GM12875 (cell line): ENCODE measurements around the gene C1orf174.

Source experiments
- H3K4me3 ChIP-seq: one replicate; pipeline ENCODE4 v1.5.1; 2011; ENCODE audit warnings: low read depth, low read length, control low read depth
- TF ChIP-seq, protein P1 (sequence below): IDR thresholded peaks from 2 replicates; pipeline ENCODE4 v1.5.1; 2011; ENCODE audit warnings: low read depth, mild to moderate bottlenecking, control low read depth, inconsistent platforms, low read length, moderate library complexity, borderline replicate concordance; ENCODE audit not compliant: insufficient read depth

The C1orf174 gene

DNA sequence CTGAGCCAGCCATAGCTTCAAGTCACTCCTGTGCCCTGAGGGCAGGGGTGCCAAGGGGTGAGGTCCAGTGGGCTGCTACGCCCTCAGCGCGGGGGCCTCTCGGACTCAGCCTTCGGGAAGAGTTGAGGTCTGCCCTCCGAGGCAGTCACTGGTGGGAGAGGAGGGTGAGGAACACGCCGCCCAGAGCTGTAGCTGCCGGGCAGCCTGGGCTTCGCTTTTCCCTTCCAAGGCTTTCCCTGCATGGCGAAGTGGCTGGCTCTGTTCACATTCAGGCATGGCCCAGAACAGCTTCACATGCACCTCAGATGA is 43.0 kb upstream of the C1orf174 start:
- TF ChIP-seq, protein P1, sequence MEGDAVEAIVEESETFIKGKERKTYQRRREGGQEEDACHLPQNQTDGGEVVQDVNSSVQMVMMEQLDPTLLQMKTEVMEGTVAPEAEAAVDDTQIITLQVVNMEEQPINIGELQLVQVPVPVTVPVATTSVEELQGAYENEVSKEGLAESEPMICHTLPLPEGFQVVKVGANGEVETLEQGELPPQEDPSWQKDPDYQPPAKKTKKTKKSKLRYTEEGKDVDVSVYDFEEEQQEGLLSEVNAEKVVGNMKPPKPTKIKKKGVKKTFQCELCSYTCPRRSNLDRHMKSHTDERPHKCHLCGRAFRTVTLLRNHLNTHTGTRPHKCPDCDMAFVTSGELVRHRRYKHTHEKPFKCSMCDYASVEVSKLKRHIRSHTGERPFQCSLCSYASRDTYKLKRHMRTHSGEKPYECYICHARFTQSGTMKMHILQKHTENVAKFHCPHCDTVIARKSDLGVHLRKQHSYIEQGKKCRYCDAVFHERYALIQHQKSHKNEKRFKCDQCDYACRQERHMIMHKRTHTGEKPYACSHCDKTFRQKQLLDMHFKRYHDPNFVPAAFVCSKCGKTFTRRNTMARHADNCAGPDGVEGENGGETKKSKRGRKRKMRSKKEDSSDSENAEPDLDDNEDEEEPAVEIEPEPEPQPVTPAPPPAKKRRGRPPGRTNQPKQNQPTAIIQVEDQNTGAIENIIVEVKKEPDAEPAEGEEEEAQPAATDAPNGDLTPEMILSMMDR, result no peak
- no peak overlapping the region for H3K4me3 ChIP-seq

DNA sequence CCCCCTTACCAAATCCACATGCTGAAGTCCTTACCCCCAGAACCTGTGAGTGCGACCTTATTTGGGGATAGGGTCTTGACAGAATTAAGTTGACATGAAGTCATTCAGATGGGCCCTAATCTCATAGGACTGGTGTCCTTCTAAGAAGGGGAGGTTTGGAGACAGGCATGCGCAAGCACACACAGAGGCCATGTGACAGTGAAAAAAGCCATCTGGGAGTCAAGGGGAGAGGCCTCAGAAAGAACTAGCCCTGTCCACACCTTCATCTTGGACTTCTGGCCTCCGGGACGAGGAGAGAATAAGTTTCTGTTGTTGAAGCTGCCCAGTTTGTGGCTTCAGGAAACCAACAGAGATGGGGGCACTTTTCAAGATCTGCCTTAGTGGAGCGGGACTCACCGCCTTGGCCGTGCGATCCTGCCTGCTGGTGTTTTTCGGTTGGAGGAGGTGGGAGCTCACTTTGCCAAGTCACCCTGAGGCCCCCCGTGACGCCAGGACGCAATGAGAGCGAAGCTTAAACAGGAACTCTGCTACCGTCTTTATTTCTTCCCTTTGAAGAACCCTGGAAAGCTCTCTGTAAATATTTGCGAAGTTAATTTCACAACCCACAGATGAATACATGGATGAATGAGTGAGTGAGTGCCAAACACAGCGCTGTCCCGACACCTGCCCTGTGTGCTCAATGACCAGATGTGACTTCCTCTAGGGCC is 42.5 kb upstream of the C1orf174 start:
- H3K4me3 ChIP-seq, result no peak overlapping the region
- TF ChIP-seq, protein P1, result no peak

DNA sequence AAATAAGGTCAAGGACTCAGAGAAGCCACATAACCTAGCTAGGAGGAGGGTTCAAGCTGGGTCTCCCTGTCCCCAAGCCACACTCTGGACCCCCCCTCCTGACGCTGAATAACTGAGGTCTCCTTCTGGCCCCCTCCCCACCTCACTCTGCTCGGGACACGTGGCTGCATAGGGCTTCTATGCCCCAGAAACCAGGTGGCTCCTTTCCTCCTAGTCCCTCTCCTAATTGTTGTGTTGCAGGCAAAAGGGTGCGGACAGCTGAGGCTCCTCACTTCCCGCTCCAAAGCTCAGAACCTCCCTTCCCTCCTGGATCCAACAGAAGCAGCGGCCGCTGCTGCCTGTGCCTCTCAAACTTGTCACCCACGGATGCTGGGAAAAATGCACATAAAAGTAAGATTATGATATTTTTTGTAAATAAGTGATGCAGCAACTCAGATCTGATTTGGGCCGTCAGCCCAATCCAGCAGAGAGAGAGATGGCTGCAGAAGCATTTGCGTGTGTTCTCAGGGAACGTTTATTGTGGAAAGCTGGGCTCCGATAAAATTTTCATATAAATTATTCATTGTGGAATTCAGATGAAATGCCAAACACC is 40.8 kb upstream of the C1orf174 start:
- TF ChIP-seq, protein P1, result no peak
- no peak overlapping the region for H3K4me3 ChIP-seq

DNA sequence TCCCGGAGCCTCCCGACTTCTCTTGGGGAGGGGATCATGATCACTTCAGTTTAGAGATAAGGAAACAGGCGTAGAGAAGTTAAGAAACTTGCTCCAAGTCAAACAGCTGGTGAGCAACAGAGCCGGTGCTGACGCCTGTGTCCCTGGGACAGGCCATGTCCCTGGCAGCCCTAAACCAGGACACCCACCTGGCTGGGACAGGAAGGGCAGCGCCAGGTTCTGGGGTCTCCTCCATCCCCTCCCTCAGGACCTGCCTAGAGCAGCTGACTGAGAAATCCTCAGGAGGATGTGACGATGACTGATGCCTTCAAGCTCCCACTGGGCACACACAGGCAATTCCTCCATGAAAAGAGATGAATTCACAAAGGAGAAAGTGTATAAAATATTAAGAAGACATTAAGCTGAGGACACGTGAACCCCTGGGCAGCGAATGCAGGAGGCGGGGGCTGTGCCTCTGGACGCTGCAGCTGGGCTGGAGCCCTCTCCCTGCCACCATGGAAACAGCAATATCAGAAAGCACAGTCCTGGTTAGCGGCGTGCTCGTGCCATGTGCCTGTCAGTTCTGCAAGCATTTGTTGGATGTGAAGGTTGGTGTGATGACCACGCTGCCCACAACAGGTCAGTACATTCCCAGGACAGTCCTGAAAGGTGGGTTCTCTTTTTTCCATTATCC is 40.1 kb upstream of the C1orf174 start:
- TF ChIP-seq, protein P1, result no peak
- no peak overlapping the region for H3K4me3 ChIP-seq

DNA sequence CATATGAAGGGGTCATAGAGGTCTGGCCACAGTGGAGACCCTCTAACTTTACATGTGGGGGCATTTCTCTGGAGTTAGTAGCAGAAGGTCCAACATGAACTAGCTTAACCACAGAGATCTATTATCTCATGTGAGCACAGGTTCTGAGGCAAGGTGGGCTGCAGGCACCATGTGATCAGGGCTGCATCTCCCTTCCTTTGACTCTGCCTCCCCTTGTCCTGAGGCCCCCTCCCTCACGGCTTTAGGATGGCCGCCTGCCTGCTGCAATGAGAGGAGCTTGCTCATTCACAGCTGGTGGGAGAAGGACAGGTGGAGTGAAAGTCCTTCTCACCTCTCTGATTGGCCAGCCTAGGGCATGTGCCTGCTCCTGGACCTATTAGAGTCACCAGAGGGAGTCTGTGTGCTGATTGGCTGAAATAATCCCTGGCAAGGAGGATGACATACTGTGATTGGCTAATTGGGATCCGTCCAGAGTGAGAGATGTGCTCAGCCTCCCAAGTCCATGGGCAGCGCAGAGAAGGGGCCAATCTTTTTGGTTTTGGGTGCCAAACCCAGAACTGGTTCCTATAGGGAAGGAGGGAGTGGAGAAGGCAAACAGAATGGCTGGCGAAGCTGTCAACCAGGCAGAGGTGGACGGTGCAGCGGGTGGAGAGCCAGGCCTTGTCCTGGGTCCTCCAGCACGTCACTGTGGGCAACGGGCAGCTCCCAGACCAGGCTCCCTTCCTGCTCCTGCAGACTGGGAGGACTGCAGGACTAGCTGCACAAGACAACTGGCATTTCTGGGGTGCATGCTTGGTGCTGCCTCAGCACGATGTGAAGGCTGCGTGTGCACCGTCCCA is 39.4 kb upstream of the C1orf174 start:
- TF ChIP-seq, protein P1, result no peak
- H3K4me3 ChIP-seq, result no peak overlapping the region

DNA sequence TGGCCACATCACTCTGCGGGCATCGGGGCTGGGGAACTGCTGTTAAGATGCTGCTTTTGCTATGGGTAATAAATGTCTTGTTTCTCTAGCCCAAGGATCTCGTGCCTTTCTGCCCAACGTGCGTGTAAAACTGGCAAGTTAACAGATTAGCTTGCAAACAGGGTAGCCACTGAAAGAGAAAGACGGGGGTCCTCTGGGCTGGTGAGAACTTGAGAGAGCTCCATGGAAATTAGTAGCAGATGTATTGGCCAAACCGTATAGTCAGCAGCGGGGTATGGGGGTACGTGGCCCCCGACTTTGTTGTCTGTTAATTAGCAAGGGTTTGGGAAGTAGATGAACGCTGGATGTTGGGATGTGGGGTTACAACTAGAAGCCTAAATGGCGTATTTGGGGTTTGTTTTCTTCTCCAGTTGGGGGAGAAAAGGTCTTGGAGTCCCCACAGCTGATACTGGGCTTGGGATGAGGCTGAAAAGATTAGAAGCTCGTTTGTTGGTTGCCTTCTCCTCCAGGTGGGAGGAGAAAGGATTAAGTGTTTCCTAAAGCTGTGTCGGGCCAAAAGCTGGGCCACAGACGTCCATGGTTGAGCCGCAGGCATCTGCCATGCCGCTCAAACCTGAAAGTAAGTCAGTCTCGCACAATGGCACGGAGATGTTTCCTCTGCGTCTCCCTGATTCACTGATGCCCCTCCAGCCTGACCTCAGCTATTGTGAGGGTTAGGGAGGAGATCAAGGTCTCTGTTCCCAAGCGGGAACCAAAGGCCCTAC is 32.3 kb upstream of the C1orf174 start:
- TF ChIP-seq, protein P1, result no peak
- no peak overlapping the region for H3K4me3 ChIP-seq
